ENCODE results near the gene TGM1. TPM values are rescaled to one million over a fixed set of nuclear protein-coding genes. Genes with fewer than 3 reads are reported as not detected.

The TGM1 gene
- total RNA-seq, 6 experiments from 2014 or later, result 0.97 to 2.9 (median 1.3) TPM

- H3K4me3 Mint-ChIP-seq, result no peak overlapping the region
- peaks cover 84% of the 10 kb centered on the region for H3K36me3 Mint-ChIP-seq (ENCODE audit: low read depth)
- peak overlapping the region; percentile 87 for H3K27ac Mint-ChIP-seq
- H3K4me1 Mint-ChIP-seq (ENCODE audit: low read depth), result peaks cover 85% of the 10 kb centered on the region
- no peak for DNase-seq
- TF ChIP-seq, protein P1, sequence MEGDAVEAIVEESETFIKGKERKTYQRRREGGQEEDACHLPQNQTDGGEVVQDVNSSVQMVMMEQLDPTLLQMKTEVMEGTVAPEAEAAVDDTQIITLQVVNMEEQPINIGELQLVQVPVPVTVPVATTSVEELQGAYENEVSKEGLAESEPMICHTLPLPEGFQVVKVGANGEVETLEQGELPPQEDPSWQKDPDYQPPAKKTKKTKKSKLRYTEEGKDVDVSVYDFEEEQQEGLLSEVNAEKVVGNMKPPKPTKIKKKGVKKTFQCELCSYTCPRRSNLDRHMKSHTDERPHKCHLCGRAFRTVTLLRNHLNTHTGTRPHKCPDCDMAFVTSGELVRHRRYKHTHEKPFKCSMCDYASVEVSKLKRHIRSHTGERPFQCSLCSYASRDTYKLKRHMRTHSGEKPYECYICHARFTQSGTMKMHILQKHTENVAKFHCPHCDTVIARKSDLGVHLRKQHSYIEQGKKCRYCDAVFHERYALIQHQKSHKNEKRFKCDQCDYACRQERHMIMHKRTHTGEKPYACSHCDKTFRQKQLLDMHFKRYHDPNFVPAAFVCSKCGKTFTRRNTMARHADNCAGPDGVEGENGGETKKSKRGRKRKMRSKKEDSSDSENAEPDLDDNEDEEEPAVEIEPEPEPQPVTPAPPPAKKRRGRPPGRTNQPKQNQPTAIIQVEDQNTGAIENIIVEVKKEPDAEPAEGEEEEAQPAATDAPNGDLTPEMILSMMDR (IDR thresholded peaks at IDR 0.05), result no peak
- H3K27me3 Mint-ChIP-seq (ENCODE audit: insufficient read depth), result no peaks in the 10 kb centered on the region; the same call in none of the 2 replicates
- no peaks in the 10 kb centered on the region for H3K9me3 Mint-ChIP-seq
These were observed 26.9 kb downstream of the TGM1 start for GRCh38 chr14:24235804-24236688.

DNA sequence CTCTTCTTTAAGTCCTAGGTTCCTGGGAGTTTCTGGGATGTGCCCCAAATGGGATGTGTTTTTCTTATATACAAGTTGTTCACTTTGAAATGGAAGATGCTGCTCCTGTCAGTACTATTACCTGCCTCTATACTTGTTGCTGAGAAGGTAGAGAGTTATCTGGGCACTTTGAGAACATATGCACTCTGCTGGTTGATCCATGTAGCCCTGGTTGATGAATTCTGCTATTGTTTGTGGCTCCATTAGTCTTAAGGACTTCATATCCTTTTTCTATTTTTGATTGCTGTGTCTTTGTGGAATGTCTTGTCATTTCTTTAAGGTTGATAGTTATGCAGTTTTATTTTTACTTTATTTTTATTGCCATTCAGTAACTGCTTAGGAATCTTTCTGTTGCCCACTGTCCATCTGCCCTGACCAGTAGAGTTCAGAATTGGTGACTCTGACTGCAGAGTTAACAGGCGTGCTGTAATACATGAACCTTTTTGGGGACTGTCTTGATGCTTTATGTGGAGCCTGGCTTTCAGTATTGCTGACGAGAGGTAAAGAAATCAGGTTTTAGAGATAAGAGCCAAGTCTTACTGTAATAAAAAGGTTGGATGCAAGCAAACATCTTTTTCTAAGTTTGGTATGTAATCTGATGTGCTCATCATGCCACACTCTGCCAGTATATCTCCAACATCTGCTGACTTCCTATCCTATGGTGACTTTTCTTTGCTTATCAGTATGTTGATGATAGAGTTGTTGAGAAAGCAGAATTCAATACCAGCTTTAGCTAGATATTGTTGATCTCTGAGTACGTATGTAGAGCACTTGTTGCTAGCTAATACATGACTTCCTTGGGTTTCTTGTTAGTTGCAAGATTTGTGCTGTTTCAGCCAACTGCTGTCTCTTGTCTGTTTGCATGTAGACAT lies 28.6 kb downstream of the TGM1 start:
- Mint-ChIP-seq H3K27me3 (ENCODE audit: insufficient read depth) (no peaks in the 10 kb centered on the region; the same call in none of the 2 replicates), H3K27ac (peak overlapping the region; percentile 87), H3K4me1 (ENCODE audit: low read depth) (peaks cover 69% of the 10 kb centered on the region), H3K36me3 (ENCODE audit: low read depth) (peaks cover 70% of the 10 kb centered on the region), H3K9me3 (no peaks in the 10 kb centered on the region), H3K4me3 (peak overlapping the region; percentile 94)
- TF ChIP-seq, protein P1 (IDR thresholded peaks at IDR 0.05), result peak; percentile 30; the same call in 1 of the 2 replicates
- no peak for DNase-seq

- TF ChIP-seq, protein P1 (IDR thresholded peaks at IDR 0.05), result no peak
- Mint-ChIP-seq H3K9me3 (no peaks in the 10 kb centered on the region), H3K27ac (peak overlapping the region; percentile 87), H3K36me3 (ENCODE audit: low read depth) (peaks cover 67% of the 10 kb centered on the region), H3K4me1 (ENCODE audit: low read depth) (peaks cover 61% of the 10 kb centered on the region), H3K4me3 (peak overlapping the region; percentile 94), H3K27me3 (ENCODE audit: insufficient read depth) (no peaks in the 10 kb centered on the region; the same call in none of the 2 replicates)
- DNase-seq, result no peak
These were observed 29.5 kb downstream of the TGM1 start for GRCh38 chr14:24233538-24233866.

DNA sequence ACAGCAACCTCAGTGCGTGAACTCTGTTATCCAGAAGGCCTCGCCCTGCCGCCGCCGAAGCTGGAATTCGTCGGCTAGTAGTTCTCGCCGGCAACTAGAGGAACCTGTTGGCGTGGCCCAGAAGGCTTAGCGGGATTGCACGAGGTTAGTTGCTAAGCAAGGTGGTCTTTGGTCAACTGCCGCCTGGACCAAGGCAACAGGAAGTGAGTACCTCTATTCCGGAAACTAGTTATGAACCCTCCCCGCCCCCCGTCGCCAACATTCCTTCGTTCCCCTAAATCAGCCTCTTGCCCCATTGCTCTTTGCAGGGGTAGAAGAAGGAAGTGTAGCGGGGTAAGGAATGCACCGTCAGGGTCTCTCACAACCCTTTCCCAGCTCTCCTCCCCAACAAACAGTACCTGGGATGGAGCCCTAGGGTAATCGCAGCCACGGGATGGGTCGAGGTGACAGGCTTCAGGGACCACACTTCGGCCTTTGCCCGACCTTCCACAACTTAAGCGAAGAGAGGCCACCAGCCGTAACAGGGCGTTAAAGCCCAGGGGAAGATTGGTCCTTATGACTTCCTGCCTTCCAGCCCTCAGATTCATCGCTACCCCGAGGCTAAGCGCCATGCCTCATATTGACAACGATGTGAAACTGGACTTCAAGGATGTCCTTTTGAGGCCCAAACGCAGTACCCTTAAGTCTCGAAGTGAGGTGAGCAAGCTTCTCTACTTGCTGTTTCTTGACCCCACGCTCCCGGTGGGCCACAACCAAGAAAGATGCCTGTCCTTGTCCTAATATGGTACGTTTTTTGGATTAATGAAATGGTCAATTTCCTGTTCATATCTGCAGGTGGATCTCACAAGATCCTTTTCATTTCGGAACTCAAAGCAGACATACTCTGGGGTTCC lies 30.1 kb downstream of the TGM1 start, which contains the start of gene GMPR2:
Gene GMPR2 (plus strand): TSS at position 285 of the 893 bp plus-strand sequence. CDS start 325 bp downstream, at position 610.
- peak within 1 kb of the TSS; percentile 94 for H3K4me3 Mint-ChIP-seq
- no peaks in the 10 kb centered on the region for H3K9me3 Mint-ChIP-seq
- H3K27ac Mint-ChIP-seq, result peak within 1 kb of the TSS; percentile 87
- H3K4me1 Mint-ChIP-seq (ENCODE audit: low read depth), result peaks cover 55% of the 10 kb centered on the region
- peaks cover 64% of the 10 kb centered on the region for H3K36me3 Mint-ChIP-seq (ENCODE audit: low read depth)
- no peaks in the 10 kb centered on the region; the same call in none of the 2 replicates for H3K27me3 Mint-ChIP-seq (ENCODE audit: insufficient read depth)
- TF ChIP-seq, protein P1 (IDR thresholded peaks at IDR 0.05), result no peak
- no peak for DNase-seq

Measured in HFFc6 (cell line).